ENCODE data around the gene TNFRSF4. TPM values are rescaled to one million over a fixed set of nuclear protein-coding genes. Genes with fewer than 3 reads are reported as not detected.
"Not testable (repeated sequence)": the region's sequence is repeated elsewhere in the genome, so short reads cannot be mapped to it uniquely, and the experiment has no call there.

TNFRSF4 gene
- total RNA-seq, 4 donors from 2014 or later: 0.42 to 2.1 (median 0.46) TPM; not detected in 1

- intact Hi-C loops (cut with DNase I; ENCODE audit: low total_unique reads): no loop called here
- H3K27ac ChIP-seq: no peak overlapping the region
- in situ Hi-C loops (cut with MboI; ENCODE audit: low sequenced_read_pairs in 4 of 4): no loop called here
- no peak overlapping the region for H3K4me3 ChIP-seq
- no peaks in the 10 kb centered on the region for H3K36me3 ChIP-seq
- ATAC-seq (no peak), DNase-seq (no peak)
- TF ChIP-seq POLR2A (IDR thresholded peaks at IDR 0.05): no peak
- peaks cover 0 to 7% (median 0%) of the 10 kb centered on the region in 3 donors for H3K9me3 ChIP-seq
- peaks cover 11 to 13% (median 13%) of the 10 kb centered on the region in 3 donors for H3K27me3 ChIP-seq
- H3K4me1 ChIP-seq: no peaks in the 10 kb centered on the region
These were observed 15.4 kb downstream of the TNFRSF4 start for GRCh38 chr1:1198423-1199140.

- TF ChIP-seq CTCF (IDR thresholded peaks at IDR 0.05 in 4 of 5, conservative IDR thresholded peaks at IDR 0.05 in 1 of 5): no peak
- no peak for TF ChIP-seq POLR2A (IDR thresholded peaks at IDR 0.05)
- peaks cover 5 to 13% (median 9%) of the 10 kb centered on the region in 3 donors for H3K27me3 ChIP-seq
- DNase-seq (no peak), ATAC-seq (no peak)
- no peaks in the 10 kb centered on the region for H3K4me1 ChIP-seq
- intact Hi-C loops (cut with DNase I; ENCODE audit: low total_unique reads) (no loop called here), in situ Hi-C loops (cut with MboI; ENCODE audit: low sequenced_read_pairs in 4 of 4) (no loop called here)
- no peak overlapping the region for H3K27ac ChIP-seq
- no peaks in the 10 kb centered on the region for H3K36me3 ChIP-seq
- peaks cover 0 to 7% (median 0%) of the 10 kb centered on the region in 3 donors for H3K9me3 ChIP-seq
- H3K4me3 ChIP-seq: no peak overlapping the region
These were observed 16.2 kb downstream of the TNFRSF4 start for GRCh38 chr1:1197551-1198422.

GRCh38 chr1:1197188-1197500 lies 16.8 kb downstream of the TNFRSF4 start:
- Histone ChIP-seq H3K36me3 (no peaks in the 10 kb centered on the region), H3K9me3 (peaks cover 0 to 7% (median 0%) of the 10 kb centered on the region in 3 donors), H3K4me3 (no peak overlapping the region), H3K4me1 (no peaks in the 10 kb centered on the region), H3K27ac (no peak overlapping the region), H3K27me3 (peaks cover 4 to 13% (median 7%) of the 10 kb centered on the region in 3 donors)
- in situ Hi-C loops (cut with MboI; ENCODE audit: low sequenced_read_pairs in 4 of 4) (no loop called here), intact Hi-C loops (cut with DNase I; ENCODE audit: low total_unique reads) (no loop called here)
- DNase-seq: no peak
- no peak for ATAC-seq
- no peak for TF ChIP-seq CTCF (IDR thresholded peaks at IDR 0.05 in 4 of 5, conservative IDR thresholded peaks at IDR 0.05 in 1 of 5)
- TF ChIP-seq POLR2A (IDR thresholded peaks at IDR 0.05): no peak

- DNase-seq: no peak
- intact Hi-C loops (cut with DNase I; ENCODE audit: low total_unique reads): no loop called here
- H3K9me3 ChIP-seq: peaks cover 0 to 7% (median 0%) of the 10 kb centered on the region in 3 donors
- H3K4me3 ChIP-seq: no peak overlapping the region
- H3K27me3 ChIP-seq: peaks cover 4 to 13% (median 7%) of the 10 kb centered on the region in 3 donors
- H3K4me1 ChIP-seq: no peaks in the 10 kb centered on the region
- no peak for ATAC-seq
- no peaks in the 10 kb centered on the region for H3K36me3 ChIP-seq
- TF ChIP-seq CTCF (IDR thresholded peaks at IDR 0.05 in 4 of 5, conservative IDR thresholded peaks at IDR 0.05 in 1 of 5) (no peak), POLR2A (IDR thresholded peaks at IDR 0.05) (no peak)
- no peak overlapping the region for H3K27ac ChIP-seq
- in situ Hi-C loops (cut with MboI; ENCODE audit: low sequenced_read_pairs in 4 of 4): no loop called here
These were observed 17.3 kb downstream of the TNFRSF4 start for GRCh38 chr1:1196431-1197187.

- ATAC-seq; in situ Hi-C loops (cut with MboI; ENCODE audit: low sequenced_read_pairs in 4 of 4); H3K4me1 ChIP-seq; DNase-seq; intact Hi-C loops (cut with DNase I; ENCODE audit: low total_unique reads); H3K4me3 ChIP-seq; H3K36me3 ChIP-seq; H3K27ac ChIP-seq; H3K9me3 ChIP-seq: not testable (repeated sequence)
- peaks cover 1 to 12% (median 3%) of the 10 kb centered on the region in 3 donors for H3K27me3 ChIP-seq
These were observed 18.2 kb downstream of the TNFRSF4 start for GRCh38 chr1:1195726-1196125.
